Cerebellar nuclear complex (tissue), 1 donor: ENCODE data around the gene SIPA1L3.

ENCODE experiments used
- DNase-seq, 2 experiments: peaks; one replicate each; lab custom pipeline; 2025; lab: John Stamatoyannopoulos, UW

SIPA1L3 gene

GRCh38 chr19:37948362-37948761 is 41.4 kb downstream of the SIPA1L3 start:
- DNase-seq = no peak

GRCh38 chr19:37950471-37951175 is 43.6 kb downstream of the SIPA1L3 start:
- peak; percentile 29 to 45 for DNase-seq

- DNase-seq = no peak
Observed at GRCh38 chr19:37951816-37952210, 44.8 kb downstream of the SIPA1L3 start.

- no peak for DNase-seq
Observed at GRCh38 chr19:37953171-37953917, 46.3 kb downstream of the SIPA1L3 start.

DNA sequence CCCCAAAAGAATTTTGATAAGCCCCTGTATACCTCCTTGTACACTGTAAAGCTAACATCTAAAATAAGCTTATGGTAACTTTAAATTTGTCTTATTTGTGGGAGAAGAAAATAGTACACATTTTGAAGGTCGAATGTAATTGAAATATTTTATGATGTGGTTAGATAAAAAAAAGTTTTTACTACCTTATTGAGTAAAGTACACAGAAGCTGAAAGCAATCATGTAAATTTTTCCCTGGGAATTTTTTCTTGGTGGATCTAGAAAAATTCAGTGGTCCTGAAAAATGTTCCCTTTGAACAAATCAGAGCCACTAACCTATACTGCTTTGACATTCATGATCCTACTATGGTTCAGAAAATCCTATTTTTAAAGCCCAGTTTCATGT is 46.9 kb downstream of the SIPA1L3 start:
- no peak for DNase-seq

DNA sequence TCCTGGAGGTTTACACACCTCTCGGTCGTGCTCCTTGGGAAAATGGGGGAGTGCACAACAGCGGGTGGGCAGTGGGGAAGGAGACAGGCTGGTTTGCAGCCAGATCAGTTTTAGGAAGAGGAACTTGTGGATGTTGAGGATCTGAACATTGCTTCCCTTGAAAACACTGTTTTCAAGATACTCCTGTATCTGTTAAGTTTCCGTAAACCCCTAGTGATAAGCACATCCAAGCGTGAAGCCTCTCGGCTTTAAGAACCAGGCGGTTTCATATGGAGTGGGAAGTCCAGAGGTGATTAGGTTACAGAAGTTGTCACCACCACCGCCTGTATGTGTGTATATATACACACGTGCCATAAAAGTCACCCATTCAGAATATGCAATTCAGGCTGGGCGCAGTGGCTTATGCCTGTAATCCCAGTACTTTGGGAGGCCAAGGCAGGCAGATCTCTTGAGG is 47.4 kb downstream of the SIPA1L3 start:
- no peak for DNase-seq

GRCh38 chr19:37955986-37956385 is 49.0 kb downstream of the SIPA1L3 start:
- DNase-seq = no peak

DNA sequence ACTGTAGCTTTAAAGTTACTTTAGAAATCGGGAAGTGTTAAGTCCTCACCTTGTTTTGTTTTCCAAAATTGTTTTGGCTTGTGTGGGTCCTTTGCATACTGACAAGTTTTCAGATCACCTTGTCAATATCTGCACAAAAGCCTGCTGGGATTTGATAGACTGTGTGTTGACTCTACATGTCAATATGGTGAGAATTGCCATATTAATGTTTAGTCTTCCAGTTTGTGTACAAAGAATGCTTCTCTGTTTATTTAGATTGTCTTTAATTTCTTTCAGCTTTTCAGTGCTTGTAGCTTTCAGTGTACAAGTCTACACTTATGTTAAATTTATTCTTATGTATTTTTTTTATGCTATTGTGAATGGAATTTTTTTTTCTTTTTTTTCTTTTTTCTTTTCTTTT is 50.2 kb downstream of the SIPA1L3 start:
- DNase-seq = no peak

DNA sequence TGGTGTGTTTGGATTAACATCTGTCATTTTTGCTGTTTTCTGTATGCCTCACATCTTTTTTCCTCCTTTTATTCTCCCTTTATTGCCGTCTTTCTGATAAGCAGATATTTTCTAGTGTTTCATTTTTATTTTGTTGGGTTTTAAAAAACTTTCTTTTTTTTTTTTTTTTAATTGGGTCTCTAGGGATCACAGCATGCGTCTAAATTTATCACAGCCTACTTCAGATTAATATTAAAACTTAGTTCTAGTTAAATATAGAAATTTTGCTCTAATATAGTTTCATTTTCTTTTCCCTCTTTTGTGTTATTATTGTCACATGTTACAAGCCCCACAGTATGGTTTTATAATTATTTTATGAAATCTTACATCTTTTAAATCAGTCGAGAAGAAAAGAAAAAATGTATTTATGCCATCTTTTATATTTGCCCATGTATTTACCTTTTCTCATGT is 52.7 kb downstream of the SIPA1L3 start:
- DNase-seq = no peak

DNA sequence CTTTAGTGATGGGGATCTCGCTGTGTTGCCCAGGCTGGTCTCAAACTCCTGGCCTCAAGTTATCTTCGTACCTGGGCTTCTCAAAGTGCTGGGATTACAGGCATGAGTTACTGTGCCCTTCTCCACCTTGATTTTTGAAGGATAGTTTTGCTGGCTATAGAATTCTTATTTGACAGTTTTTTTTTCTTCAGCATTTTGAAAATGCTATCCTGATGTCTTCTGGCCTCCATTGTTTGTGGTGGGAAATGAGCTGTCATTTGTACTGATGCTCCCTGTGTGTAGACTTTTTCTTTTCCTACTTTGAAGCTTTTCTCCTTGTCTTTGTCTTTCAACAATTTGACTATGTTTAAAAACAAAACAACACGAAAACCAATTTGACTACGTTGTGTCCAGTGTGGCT is 54.2 kb downstream of the SIPA1L3 start:
- DNase-seq = no peak

- no peak for DNase-seq
Observed at GRCh38 chr19:37963190-37963936, 56.4 kb downstream of the SIPA1L3 start.

DNA sequence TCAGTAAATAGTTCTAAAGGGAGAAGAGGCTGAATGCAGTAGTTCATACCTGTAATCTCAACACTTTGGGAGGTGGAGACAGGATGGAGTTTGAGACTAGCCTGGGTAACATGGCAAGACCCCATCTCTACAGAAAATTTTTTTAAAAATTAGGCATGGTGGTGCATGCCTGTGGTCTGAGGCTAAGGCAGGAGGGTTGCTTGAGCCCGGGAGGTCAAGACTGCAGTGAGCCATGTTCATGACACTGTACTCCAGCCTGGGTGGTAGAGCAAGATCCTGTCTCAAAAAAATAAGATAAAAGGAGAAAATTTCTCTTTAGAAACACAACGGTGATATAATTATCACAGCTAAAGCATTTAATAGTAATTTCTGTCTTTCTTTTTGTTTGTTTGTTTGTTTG is 57.1 kb downstream of the SIPA1L3 start:
- DNase-seq = no peak

- DNase-seq = peak; percentile 42 to 53
Observed at GRCh38 chr19:37966211-37966661, 59.2 kb downstream of the SIPA1L3 start.

GRCh38 chr19:37966662-37967231 is 59.7 kb downstream of the SIPA1L3 start:
- no peak for DNase-seq

GRCh38 chr19:37969695-37970094 is 62.7 kb downstream of the SIPA1L3 start:
- DNase-seq = no peak

GRCh38 chr19:37970699-37971098 is 63.7 kb downstream of the SIPA1L3 start:
- no peak for DNase-seq

- DNase-seq = no peak
Observed at GRCh38 chr19:37972803-37973202, 65.8 kb downstream of the SIPA1L3 start.

DNA sequence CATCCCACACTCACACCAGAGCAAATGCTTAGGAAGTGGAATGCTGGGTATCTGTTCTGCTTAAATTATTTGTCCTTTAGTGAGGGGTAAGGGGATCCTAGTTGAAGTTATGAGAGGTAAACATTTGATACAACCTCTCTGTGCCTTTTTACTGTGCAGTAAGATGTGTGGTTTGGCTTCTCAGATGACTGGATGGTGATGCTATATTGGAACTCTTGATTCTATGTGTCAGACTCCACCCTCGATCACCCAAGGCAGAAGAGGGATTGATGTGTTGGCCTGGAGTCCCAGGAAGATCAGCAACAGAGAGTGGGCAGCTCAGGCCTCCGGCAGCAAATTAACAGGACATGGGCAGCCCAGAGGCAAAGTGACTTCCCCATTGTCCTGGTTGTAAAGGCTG is 66.7 kb downstream of the SIPA1L3 start:
- no peak for DNase-seq

- DNase-seq = no peak
Observed at GRCh38 chr19:37975071-37975470, 68.1 kb downstream of the SIPA1L3 start.

GRCh38 chr19:37975596-37976515 is 68.8 kb downstream of the SIPA1L3 start:
- DNase-seq = no peak

- no peak for DNase-seq
Observed at GRCh38 chr19:37977391-37977790, 70.4 kb downstream of the SIPA1L3 start.
